Body of pancreas (tissue), 4 donors: Measurements from ENCODE around the gene ZNF670. TPM values are rescaled to one million over a fixed set of nuclear protein-coding genes. Genes with fewer than 3 reads are reported as not detected.
"Not testable (repeated sequence)": the region's sequence is repeated elsewhere in the genome, so short reads cannot be mapped to it uniquely, and the experiment has no call there.

Source experiments
- ATAC-seq: fragments of 150-250 bp; one replicate; pipeline ENCODE4 v1.9.1; 2016
- DNase-seq, 4 donors: peaks; one replicate each; pipeline ENCODE4 v3.0.0-alpha.2; 2019
- H3K27ac ChIP-seq, 4 donors: fragments of 200-600 bp; sonication (generic); 1 replicate in 3 of 4; 2 replicates in 1 of 4; pipeline versions ENCODE4 v1.5.1 to v1.6.1; 2016 to 2019; ENCODE audit warnings: mild to moderate bottlenecking in 1 of 4, mixed read lengths in 1 of 4, moderate library complexity in 1 of 4
- H3K27me3 ChIP-seq, 2 donors: fragments of 200-600 bp; sonication (generic); one replicate each; pipeline ENCODE4 v1.6.0; 2016; ENCODE audit warnings: mild to moderate bottlenecking in 1 of 2
- H3K36me3 ChIP-seq, 2 donors: fragments of 200-600 bp; sonication (generic); replicated peaks in 1 of 2; 2 replicates each; pipeline ENCODE4 v1.5.1; 2016; ENCODE audit warnings: low read depth in 2 of 2; ENCODE audit not compliant: insufficient read depth in 1 of 2
- H3K4me1 ChIP-seq: fragments of 200-600 bp; sonication (generic); one replicate; pipeline ENCODE4 v1.6.0; 2016
- H3K4me3 ChIP-seq, 2 donors: fragments of 200-600 bp; sonication (generic); 1 replicate in 1 of 2; 2 replicates in 1 of 2; pipeline ENCODE4 v1.5.1; 2016 to 2019
- H3K9me3 ChIP-seq, 3 donors: fragments of 200-600 bp; sonication (generic); 1 replicate in 2 of 3; 2 replicates in 1 of 3; pipeline ENCODE4 v1.5.1; 2016
- POLR2A ChIP-seq, 3 donors: fragments of 450-650 bp; IDR thresholded peaks; one replicate each; pipeline ENCODE4 v1.6.1; 2016; ENCODE audit warnings: antibody characterized with exemption in 3 of 3, mild to moderate bottlenecking in 2 of 3
- WGBS, 2 donors: methylation state at CpG; one replicate each; pipeline ENCODE4 v1.1.5; 2017; 5-methylcytosine and 5-hydroxymethylcytosine counted together
- intact Hi-C: fragments of 100-400 bp; cut with DNase I; formaldehyde crosslinking; loops from one replicate; pipeline ENCODE4 v1.15.1; 2023
- total RNA-seq, 2 donors: library from RNA; depleted of rRNA; stranded (reverse); fragments of >200 nt; gene quantifications; one replicate each; pipeline ENCODE4 v1.1.0, GENCODE V29; 2016
- TF ChIP-seq, protein P1 (sequence below), 7 experiments: fragments of 450-650 bp in 4 of 7; fragments of 200-600 bp in 3 of 7; sonication (generic) in 3 of 7; IDR thresholded peaks; one replicate each; pipeline ENCODE4 v1.5.1; 2016 to 2019; ENCODE audit warnings: antibody characterized with exemption in 7 of 7

The ZNF670 gene
- total RNA-seq, 2 donors from 2014 or later: 1.3 to 2.3 TPM

DNA sequence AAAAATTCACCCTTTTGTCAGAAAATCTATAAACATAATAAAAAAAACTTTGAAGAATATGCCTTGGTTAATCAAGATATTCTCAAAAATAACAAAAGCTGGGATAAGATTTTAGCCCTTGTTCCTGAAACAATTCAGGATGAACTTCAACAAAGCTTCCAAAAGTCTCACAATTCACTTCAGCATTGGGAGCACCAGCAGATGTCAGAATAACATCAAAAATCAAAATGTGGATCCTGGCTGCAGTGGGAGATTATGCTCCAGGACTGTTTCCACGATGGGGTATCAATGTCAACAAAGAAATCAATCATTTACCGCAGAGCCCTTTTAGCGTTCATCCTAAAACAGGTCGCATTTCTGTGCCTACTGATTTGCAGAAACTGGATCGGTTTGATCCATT, 35.2 kb downstream of the ZNF670 start:
- intact Hi-C loops: no loop called here
- peaks cover 0 to 49% (median 0%) of the 10 kb centered on the region in 3 donors for H3K9me3 ChIP-seq
- no peak overlapping the region for H3K27ac ChIP-seq
- no peaks in the 10 kb centered on the region for H3K4me1 ChIP-seq
- no peak for ATAC-seq
- peaks cover under 1 to 2% of the 10 kb centered on the region in 2 donors for H3K36me3 ChIP-seq
- H3K27me3 ChIP-seq: no peaks in the 10 kb centered on the region
- no peak for DNase-seq
- H3K4me3 ChIP-seq: no peak overlapping the region
- TF ChIP-seq POLR2A (IDR thresholded peaks at IDR 0.05): no peak
- TF ChIP-seq, protein P1, sequence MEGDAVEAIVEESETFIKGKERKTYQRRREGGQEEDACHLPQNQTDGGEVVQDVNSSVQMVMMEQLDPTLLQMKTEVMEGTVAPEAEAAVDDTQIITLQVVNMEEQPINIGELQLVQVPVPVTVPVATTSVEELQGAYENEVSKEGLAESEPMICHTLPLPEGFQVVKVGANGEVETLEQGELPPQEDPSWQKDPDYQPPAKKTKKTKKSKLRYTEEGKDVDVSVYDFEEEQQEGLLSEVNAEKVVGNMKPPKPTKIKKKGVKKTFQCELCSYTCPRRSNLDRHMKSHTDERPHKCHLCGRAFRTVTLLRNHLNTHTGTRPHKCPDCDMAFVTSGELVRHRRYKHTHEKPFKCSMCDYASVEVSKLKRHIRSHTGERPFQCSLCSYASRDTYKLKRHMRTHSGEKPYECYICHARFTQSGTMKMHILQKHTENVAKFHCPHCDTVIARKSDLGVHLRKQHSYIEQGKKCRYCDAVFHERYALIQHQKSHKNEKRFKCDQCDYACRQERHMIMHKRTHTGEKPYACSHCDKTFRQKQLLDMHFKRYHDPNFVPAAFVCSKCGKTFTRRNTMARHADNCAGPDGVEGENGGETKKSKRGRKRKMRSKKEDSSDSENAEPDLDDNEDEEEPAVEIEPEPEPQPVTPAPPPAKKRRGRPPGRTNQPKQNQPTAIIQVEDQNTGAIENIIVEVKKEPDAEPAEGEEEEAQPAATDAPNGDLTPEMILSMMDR (IDR thresholded peaks at IDR 0.05): no peak
- 83 to 86% methylated on average over 5 of the region's 5 CpGs for WGBS, 2 donors

DNA sequence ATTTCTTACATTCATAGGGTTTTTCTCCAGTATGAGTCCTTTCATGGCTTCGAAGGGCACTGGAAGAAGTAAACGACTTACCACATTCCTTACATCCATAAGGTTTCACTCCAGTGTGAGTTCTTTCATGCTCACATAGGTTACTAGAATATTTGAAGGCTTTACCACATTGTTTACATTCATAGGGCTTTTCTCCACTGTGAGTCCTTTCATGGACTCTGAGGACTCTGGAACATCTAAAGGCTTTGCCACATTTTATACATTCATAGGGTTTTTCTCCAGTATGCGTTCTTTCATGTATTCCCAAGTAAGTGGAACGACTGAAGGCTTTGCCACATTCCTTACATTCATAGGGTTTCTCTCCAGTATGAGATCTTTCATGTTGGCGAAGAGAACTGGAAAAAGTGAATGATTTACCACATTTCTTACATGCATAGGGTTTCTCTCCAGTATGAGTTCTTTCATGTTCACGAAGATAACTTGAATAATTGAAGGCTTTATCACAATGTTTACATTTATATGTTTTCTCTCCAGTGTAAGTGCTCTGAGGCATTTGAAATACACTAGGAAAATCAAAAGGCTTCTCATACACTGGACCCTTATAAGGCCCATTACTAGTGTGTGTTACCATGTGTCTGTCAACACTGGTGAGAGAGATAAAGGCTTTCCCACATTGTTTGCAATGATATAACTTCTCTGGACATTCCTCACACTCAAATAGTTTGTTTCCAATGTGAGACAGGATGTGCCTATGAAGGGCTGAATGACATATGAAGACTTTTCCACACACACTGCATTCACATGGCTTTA, 40.9 kb downstream of the ZNF670 start:
- Histone ChIP-seq H3K27me3 (no peaks in the 10 kb centered on the region), H3K9me3 (peaks cover 0 to 31% (median 0%) of the 10 kb centered on the region in 3 donors), H3K27ac (no peak overlapping the region), H3K4me3 (no peak overlapping the region), H3K36me3 (peaks cover 13 to 14% of the 10 kb centered on the region in 2 donors), H3K4me1 (no peaks in the 10 kb centered on the region)
- WGBS, 2 donors: 93 to 96% methylated on average over 6 of the region's 6 CpGs
- TF ChIP-seq POLR2A (IDR thresholded peaks at IDR 0.05): no peak
- TF ChIP-seq, protein P1 (IDR thresholded peaks at IDR 0.05): no peak
- ATAC-seq: no peak
- no peak for DNase-seq
- intact Hi-C loops: no loop called here

DNA sequence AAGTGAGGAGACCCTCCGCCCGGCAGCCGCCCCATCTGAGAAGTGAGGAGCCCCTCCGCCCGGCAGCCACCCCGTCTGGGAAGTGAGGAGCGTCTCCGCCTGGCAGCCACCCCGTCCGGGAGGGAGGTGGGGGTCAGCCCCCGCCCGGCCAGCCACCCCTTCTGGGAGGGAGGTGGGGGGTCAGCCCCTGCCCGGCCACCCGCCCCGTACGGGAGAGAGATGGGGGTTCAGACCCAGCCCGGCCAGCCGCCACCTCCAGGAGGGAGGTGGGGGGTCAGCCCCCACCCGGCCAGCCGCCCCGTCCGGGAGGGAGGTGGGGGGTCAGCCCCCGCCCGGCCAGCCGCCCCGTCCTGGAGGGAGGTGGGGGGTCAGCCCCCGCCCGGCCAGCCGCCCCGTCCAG, 46.3 kb downstream of the ZNF670 start:
- H3K4me1 ChIP-seq, DNase-seq, H3K36me3 ChIP-seq, H3K4me3 ChIP-seq, intact Hi-C loops, H3K27me3 ChIP-seq, ATAC-seq, H3K27ac ChIP-seq: not testable (repeated sequence)
- H3K9me3 ChIP-seq: peaks cover 0 to 30% (median 0%) of the 10 kb centered on the region in 3 donors
- WGBS, 2 donors: 92% methylated on average over 5 of the region's 30 CpGs; no CpG with 5 or more reads in 1 of the 2 donors

Other genes starting within 250 kb of the ZNF670 start
- gene AHCTF1, start 146.9 kb downstream of the ZNF670 start, total RNA-seq: 10 to 100 TPM; 17.5 to 18.7 TPM
- not detected for gene ZNF695, start 70.8 kb downstream of the ZNF670 start, total RNA-seq
- 1 to 10 TPM; 2.9 to 5.9 TPM for gene ZNF669, start 25.5 kb upstream of the ZNF670 start, total RNA-seq
- gene ZNF124, start 93.2 kb upstream of the ZNF670 start, total RNA-seq: 10 to 100 TPM; 20.8 to 32.4 TPM
- not detected for gene VN1R5, start 177.3 kb upstream of the ZNF670 start, total RNA-seq